ENCODE measurements around the gene PHOSPHO2.
A peak's percentile ranks its signal among the peaks of the same experiment; 100 is the strongest.

The PHOSPHO2 gene

DNA sequence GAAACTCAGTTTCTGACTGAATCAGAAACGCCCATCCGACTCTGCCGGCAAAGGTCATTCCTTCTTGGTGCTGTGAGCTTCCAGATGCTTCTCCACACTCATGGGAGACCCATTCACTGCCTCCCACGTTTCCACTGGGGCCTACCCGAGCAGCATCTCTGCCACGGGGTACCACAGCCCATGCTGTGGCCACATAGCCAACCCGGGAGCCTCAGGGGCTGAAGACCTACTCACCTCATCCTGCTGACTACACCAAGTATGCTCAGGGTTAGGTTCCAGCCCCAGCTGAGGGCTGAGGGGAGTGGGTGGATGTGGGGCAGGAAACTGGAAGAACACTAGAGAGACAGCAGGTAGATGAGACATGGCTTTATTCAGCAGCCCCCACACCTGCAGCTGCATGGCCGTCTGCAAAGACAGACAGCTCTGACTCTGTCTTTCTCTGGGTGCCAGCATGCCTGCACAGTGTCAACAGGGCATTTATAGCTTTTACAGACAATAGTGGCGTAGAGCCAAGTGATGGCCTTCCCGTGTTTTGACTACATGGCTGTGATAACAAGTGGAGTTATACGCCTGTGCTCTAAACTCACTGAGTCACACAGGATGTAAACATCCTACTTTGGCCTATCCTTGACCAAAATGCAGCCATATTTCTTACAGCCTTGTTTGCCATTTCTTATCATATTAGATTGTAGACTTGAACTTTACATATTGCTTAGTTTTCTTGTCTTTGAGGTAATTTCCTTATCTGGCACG is 22.8 kb downstream of the PHOSPHO2 start:
- no peak for DNase-seq (ENCODE audit: low spot score)

GRCh38 chr2:169717691-169718063 is 23.4 kb downstream of the PHOSPHO2 start:
- DNase-seq (ENCODE audit: low spot score) = no peak

GRCh38 chr2:169718930-169719504 is 24.7 kb downstream of the PHOSPHO2 start:
- DNase-seq (ENCODE audit: low spot score) = no peak

- DNase-seq (ENCODE audit: low spot score) = no peak
Measured at GRCh38 chr2:169721016-169721415, 26.7 kb downstream of the PHOSPHO2 start.

- DNase-seq (ENCODE audit: low spot score) = no peak
Measured at GRCh38 chr2:169727065-169727464, 32.8 kb downstream of the PHOSPHO2 start.

DNA sequence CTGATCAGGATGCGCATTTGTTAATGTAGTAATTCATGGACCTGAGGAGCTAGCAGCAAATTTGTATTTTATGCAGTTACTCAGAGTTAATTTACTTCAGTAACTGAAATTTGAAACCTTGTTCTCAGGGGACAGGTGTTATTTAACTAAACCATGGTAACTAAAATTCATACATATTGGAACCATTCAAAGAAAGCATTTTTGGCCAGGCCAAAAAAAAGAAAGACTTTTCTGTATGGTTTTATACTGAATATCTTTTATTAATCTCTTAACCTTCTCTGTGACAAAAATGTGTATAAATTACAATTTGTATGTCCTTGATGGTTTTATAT is 35.0 kb downstream of the PHOSPHO2 start:
- no peak for DNase-seq (ENCODE audit: low spot score)

DNA sequence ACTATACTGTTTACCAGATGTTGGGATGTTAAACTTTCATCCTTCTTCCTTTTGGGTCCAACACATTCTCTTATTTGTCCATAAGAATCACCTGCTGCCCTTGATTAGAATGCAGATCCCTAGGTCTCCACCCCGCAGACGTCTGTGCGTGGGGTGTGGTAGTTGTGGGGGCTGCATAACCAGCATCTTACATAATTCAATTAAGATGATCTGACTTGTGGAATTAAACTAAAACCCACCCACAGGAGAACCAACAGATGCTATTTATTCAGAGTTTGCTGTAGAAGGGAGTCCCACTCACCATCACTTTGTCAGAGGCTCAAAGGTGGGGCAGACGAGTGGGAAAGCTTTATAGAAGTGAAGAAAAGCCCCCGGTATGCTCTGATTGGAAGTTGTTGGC is 37.8 kb downstream of the PHOSPHO2 start:
- DNase-seq (ENCODE audit: low spot score) = no peak

GRCh38 chr2:169732583-169733358 is 38.5 kb downstream of the PHOSPHO2 start:
- DNase-seq (ENCODE audit: low spot score) = no peak

- no peak for DNase-seq (ENCODE audit: low spot score)
Measured at GRCh38 chr2:169734169-169734847, 40.0 kb downstream of the PHOSPHO2 start.

GRCh38 chr2:169735623-169736022 is 41.4 kb downstream of the PHOSPHO2 start:
- DNase-seq (ENCODE audit: low spot score) = no peak

DNA sequence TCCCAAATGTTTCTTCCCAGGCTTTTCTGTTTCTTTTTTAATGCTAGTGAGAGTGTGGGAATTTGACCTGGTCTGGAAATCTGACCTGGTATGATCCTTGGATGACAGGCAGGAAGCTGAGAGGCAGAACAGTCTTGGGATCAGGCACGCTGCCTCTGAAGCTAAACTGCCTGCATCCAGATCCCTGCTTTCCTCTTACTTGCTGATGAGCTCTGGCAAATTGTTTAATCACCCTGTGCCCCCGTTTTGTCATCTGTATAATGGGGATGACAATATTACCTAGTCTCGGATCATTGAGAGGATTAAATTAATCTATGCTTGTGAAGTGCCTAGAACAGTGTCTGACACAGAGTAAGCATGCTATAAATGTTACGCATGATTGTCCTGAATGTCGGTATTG is 42.6 kb downstream of the PHOSPHO2 start:
- no peak for DNase-seq (ENCODE audit: low spot score)

GRCh38 chr2:169738566-169739229 is 44.4 kb downstream of the PHOSPHO2 start:
- no peak for DNase-seq (ENCODE audit: low spot score)

DNA sequence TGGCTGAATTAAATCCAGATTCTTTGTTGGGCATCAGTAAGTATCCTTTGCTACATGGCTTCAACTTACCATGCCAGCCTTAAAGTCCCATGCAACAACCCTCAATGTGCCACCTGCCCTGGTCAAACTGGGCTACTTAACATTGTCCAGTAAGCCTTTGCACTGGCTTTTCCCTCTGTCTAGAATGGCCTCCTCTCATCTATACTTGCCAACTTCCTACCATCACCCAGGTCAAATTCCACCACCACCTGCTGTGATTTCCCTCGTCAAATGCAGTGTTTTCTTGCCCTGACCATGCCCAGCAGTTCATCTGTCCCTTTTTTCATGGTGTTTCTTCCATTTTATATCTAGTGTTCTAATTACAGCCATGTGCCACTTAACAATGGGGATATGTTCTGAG is 45.1 kb downstream of the PHOSPHO2 start:
- no peak for DNase-seq (ENCODE audit: low spot score)

DNA sequence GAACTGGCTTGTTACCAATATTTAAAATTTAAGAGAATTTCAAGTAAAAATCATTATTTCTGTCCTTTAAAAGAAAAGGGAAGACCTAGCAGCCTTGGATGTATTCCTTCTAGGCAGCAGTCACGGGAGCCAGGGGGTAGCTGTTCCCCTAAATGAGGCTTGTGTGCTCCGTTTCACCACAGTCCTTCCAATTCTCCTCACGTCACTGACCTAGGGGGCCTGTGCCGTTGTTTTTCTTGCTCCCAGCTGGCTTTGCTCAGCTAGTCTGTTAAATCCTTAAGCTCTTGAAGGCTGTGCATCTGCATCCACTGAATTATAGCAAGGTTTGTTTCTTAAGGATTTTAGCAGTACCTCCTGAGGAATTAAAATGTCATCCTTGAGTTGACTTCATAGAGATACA is 49.3 kb downstream of the PHOSPHO2 start:
- DNase-seq (ENCODE audit: low spot score) = peak; percentile 39

DNA sequence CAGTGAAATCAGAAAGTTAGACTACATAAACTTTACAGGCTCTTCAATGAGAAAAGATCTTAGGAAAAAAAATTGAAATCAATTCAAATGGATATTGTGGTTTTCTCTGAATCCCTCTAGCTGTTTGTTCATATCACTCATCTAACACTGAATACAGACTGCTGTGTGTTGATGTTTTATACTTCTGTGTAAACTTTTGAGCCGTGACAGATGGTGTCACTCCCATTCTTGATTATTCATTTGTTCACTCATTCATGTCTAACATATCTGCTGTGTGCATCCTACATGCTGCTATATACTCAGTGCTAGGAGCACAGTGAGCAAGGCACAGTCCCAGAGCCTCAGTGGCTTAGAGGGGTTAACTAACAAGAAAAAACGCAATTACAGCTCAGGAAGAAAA is 52.0 kb downstream of the PHOSPHO2 start:
- DNase-seq (ENCODE audit: low spot score) = no peak

DNA sequence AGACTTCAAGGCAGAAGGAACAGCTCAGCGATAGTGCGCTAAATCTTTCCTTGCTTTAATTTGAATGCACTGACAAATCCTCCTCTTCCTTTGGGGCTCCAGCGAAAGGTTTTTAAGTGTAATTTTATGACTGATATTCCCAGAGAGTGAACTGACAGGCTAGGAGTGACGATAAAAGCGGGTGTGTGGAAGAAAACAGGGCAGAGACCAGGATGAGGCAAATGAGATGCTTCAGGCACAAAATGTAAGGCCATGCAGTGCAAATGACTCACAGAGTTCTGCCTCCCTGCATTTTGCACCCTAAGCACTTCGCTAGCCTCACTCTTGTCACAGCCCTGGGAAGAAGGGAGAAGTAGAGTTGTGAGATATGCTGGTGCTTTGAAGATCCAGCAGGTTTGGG is 54.0 kb downstream of the PHOSPHO2 start:
- DNase-seq (ENCODE audit: low spot score) = peak; percentile 31
